Measurements from ENCODE around the gene IGSF9B.

The IGSF9B gene

GRCh38 chr11:133984828-133985227 lies 28.1 kb upstream of the IGSF9B start:
- DNase-seq, result no peak

- no peak for DNase-seq
These were observed 27.0 kb upstream of the IGSF9B start for GRCh38 chr11:133983660-133984316.

- no peak for DNase-seq
These were observed 26.1 kb upstream of the IGSF9B start for GRCh38 chr11:133982876-133983275.

DNA sequence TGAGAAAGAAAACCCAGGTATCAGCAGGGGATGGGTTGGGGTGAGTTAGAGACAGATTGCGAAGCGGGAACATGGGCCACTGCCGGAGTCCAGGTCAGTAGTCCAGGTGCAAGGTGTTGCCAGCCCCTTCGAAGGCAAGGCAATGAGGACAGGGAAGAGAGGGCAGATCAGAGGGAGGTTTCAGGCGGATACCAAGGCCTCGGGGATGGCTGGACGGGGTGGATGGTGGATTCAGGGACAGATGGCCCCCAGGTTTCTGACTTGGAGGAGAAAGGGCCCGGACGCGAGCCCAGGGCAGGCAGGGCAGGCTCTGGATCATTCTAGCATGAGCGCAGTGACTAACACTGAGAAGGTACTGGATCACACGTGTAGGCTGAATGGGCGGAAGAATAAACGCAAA lies 25.4 kb upstream of the IGSF9B start:
- no peak for DNase-seq

DNA sequence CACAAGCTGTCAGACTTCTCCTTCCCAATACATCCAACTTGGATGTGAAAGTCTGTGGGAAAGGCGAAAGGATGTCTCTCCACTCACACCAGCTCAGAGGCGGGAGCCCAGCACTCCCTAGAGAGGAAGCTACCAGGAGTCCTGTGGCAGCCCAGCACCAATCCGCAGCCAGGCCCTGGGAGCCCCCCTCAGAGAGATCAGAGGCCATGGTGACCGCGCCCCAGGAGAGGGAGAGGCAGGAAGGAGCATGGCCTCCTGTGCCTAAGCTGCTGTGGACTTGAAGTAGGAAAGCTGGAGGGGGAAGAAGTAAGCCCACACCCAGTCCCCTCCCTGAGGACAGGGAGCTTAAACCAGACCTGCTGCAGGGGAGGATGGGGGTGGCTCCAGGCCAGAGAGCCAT lies 24.4 kb upstream of the IGSF9B start:
- DNase-seq, result no peak

GRCh38 chr11:133980665-133981064 lies 23.9 kb upstream of the IGSF9B start:
- DNase-seq, result no peak

- DNase-seq, result no peak
These were observed 22.0 kb upstream of the IGSF9B start for GRCh38 chr11:133978794-133979193.

GRCh38 chr11:133977067-133977677 lies 20.4 kb upstream of the IGSF9B start:
- DNase-seq, result no peak

GRCh38 chr11:133975488-133975849 lies 18.7 kb upstream of the IGSF9B start:
- no peak for DNase-seq

DNA sequence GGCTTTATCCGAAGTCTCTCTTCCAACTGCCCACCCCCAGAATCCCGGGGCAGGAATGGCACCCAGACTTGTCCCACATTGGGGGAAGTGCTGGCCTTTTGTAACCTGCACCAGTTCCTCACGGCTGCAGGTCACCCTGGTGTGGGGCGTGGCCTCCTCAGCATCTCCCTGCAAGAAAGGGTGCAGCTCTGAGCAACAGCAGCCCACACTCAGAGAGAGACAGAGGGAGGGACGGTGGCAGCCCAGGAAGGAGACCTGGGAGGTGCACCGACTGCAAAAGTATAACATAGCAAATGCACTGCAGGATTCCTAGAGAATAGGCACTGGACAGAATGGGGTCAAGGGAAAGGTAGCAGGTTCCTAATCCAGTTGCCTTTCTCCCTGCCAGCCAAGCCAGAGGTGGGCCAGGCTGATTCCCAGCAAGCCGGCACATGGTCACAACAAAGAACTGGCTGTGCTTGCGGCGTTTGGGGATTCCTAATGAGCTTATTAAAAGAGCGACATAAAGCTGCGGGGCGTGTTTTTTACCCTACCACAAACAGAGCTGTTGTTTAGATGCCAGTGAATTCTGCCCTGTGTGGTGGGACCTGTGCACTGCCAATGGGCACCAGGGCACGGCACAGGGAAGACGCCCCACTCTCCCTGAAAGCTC lies 18.2 kb upstream of the IGSF9B start:
- DNase-seq, result no peak

DNA sequence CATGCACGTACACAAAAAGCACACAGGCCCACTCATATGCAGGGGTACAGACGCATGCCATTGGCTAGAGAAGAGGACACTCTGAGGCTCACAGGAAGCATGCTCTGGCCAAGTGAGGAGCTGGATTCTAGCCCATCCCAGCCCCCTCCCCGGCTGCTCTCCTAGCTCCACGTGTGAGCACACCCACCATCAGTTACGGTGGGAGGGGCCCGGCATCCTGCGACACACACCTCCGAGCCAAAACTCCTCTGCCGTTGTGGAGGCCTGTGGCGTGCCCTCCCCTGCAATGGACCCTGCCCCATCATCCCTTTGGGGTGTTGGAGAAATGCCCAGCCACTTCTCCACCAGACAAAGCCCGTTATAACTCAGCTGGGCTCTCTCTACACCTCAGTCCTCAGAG lies 15.1 kb upstream of the IGSF9B start:
- DNase-seq, result no peak

GRCh38 chr11:133969112-133969511 lies 12.3 kb upstream of the IGSF9B start:
- DNase-seq, result no peak

DNA sequence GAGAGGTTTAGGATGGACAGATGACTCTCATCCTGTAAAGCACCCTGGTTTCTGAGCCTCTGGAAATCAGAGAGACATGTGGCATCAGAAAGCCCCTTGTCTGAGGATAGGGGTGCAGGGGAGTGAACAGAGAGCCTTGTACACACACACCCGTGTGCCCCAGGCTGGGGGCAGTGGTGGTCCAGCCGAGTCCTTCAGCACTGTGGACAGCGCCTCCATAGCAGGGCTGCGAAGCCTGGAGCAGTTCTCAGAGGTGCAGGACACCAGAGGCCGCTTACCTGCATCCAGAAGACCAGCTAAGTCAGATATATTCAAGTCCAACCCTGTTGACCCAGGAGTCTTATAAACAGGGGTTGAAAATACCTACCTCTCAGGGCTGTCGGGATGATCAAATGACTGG lies 11.5 kb upstream of the IGSF9B start:
- DNase-seq, result no peak

- no peak for DNase-seq
These were observed 11.0 kb upstream of the IGSF9B start for GRCh38 chr11:133967599-133968238.

GRCh38 chr11:133966921-133967598 lies 10.3 kb upstream of the IGSF9B start:
- no peak for DNase-seq

DNA sequence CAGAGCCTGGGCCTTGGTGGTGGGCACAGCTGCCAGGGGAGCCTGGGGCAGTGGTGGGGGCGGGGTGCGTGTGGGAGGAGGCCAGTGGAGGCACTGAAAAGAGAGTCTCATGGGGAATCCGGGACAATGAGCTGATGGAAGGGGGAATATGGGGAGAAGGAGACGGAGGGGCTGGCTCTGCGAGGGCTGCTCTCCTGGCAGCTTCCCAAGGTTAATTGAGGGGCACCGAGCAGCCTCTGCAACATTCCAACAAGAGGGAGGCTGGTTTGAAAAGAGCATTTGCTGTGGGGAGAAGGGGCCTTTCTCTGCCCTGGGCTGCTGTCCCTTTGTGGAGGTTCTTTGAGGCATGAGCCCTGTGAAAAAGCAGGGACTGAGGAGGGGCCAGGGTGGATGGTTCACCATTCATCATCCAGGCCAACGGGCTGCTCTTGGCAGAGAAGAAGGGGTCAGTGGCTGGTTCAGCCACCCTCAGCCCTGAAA lies 9.4 kb upstream of the IGSF9B start:
- no peak for DNase-seq

- no peak for DNase-seq
These were observed 8.3 kb upstream of the IGSF9B start for GRCh38 chr11:133965031-133965601.

DNA sequence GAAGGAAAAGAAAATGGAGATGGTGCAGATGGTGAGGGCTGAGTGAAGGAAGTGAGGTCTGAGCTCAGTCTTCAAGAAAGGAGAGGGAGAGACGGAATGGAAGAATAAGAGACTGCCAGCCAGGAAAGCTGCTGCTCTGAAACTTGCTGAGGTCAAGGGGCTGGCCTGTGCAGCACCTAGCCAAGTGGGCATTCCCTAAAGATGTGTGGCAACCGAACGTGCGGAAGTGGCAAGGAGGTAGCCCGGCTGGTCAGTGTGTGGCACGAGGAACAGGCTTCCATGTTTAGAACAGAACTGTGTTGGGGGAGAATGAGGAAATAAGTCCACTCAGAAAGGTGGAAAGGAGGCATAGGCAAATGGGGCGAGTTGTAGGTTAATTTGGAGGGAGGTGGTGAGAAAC lies 7.6 kb upstream of the IGSF9B start:
- no peak for DNase-seq

- DNase-seq, result no peak
These were observed 5.1 kb upstream of the IGSF9B start for GRCh38 chr11:133961890-133962289.

DNA sequence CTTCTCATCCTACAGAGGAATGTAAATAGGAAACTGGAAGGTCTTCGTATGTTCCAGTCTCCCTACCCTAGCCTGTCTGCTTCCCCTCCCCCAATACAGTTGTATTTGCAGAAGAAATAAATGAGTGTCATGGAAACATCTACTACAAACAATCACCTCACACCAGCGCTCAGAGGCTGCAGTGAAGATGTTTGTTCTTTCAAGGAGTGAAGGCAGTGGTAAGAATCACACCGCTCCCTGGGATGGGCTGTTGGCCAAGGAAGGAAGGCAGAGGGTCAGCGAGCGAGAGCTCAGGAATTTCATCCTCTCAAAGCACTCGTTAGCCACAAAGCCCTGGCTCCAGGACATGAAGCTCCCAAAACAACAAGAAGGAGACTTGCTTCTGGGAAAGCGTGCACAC lies 1.1 kb upstream of the IGSF9B start:
- DNase-seq, result no peak

GRCh38 chr11:133955945-133956421 lies 785 bp downstream of the IGSF9B start:
- no peak for DNase-seq

GRCh38 chr11:133955081-133955891 lies 1.5 kb downstream of the IGSF9B start:
- DNase-seq, result no peak

Measured in NCI-H1417 treated with DMSO at 0.1 percent for 48 hours (cell line).